ENCODE data around the gene SH3BGRL2. TPM values are rescaled to one million over a fixed set of nuclear protein-coding genes. Genes with fewer than 3 reads are reported as not detected.

Gene SH3BGRL2
- total RNA-seq, 1 experiment from 2014 or later: 5.2 TPM

- DNase-seq (ENCODE audit: low read depth, low spot score) (no peak), ATAC-seq (no peak)
- intact Hi-C loops (cut with micrococcal nuclease): no loop called here
- no peak overlapping the region for H3K4me3 ChIP-seq (replicated peaks in 1 of 2; ENCODE audit: low read depth in 1 of 2, low read length in 2 of 2)
- BruUV-seq (replicated peaks): no TSS peak
- H2AFZ ChIP-seq (ENCODE audit: low read depth, low read length, poor library complexity, severe bottlenecking): no peak overlapping the region
- H3K27ac ChIP-seq (ENCODE audit: low read depth, low read length): no peak overlapping the region
- H3K9me3 ChIP-seq (ENCODE audit: control insufficient read depth in 1 of 2, insufficient read depth in 1 of 2, low read depth in 1 of 2, low read length in 2 of 2): no peaks in the 10 kb centered on the region
- TF ChIP-seq ATF3 (IDR thresholded peaks at IDR 0.05) (no peak), POLR2A (IDR thresholded peaks at IDR 0.05; ENCODE audit: borderline replicate concordance, extremely low read depth, insufficient read depth, insufficient read length) (no peak), ELF1 (IDR thresholded peaks at IDR 0.05; ENCODE audit: borderline replicate concordance, low read depth) (no peak), POLR2AphosphoS5 (IDR thresholded peaks at IDR 0.05; ENCODE audit: low read depth, low read length) (no peak), MAX (IDR thresholded peaks at IDR 0.05) (no peak)
- ChIA-PET RAD21 (ENCODE audit: low non-redundant PET in 1 of 2, low total read pairs in 2 of 2, uncharacterized antibody in 2 of 2, unreplicated experiment in 2 of 2) (no interaction called here), POLR2A (no interaction called here), CTCF (no interaction called here)
- H3K4me1 ChIP-seq (ENCODE audit: control insufficient read depth in 1 of 2, insufficient read depth in 2 of 2, low read length in 2 of 2): peaks cover 14 to 23% of the 10 kb centered on the region in 2 experiments
- no peak overlapping the region for H3K9ac ChIP-seq (ENCODE audit: low read length)
- no peaks in the 10 kb centered on the region for H3K36me3 ChIP-seq (ENCODE audit: control insufficient read depth in 1 of 2, insufficient read depth in 2 of 2, low read length in 2 of 2)
- no peaks in the 10 kb centered on the region for H3K27me3 ChIP-seq (ENCODE audit: insufficient read depth, low read length)
- no peaks in the 10 kb centered on the region for H3K9me2 ChIP-seq (ENCODE audit: insufficient read depth)
- H3K79me2 ChIP-seq (ENCODE audit: insufficient read depth, low read length): no peaks in the 10 kb centered on the region
- no peaks in the 10 kb centered on the region for H4K20me1 ChIP-seq (ENCODE audit: insufficient read depth)
- H3K4me2 ChIP-seq (ENCODE audit: low read length): no peak overlapping the region
Observed at GRCh38 chr6:79668381-79668780, 37.3 kb downstream of the SH3BGRL2 start.

GRCh38 chr6:79669766-79670165 lies 38.6 kb downstream of the SH3BGRL2 start:
- ATAC-seq (no peak), DNase-seq (ENCODE audit: low read depth, low spot score) (no peak)
- RAD21 ChIA-PET (ENCODE audit: low non-redundant PET in 1 of 2, low total read pairs in 2 of 2, uncharacterized antibody in 2 of 2, unreplicated experiment in 2 of 2): no interaction called here
- no peak overlapping the region for H2AFZ ChIP-seq (ENCODE audit: low read depth, low read length, poor library complexity, severe bottlenecking)
- no TSS peak for BruUV-seq (replicated peaks)
- intact Hi-C loops (cut with micrococcal nuclease): no loop called here
- H3K4me2 ChIP-seq (ENCODE audit: low read length): no peak overlapping the region
- no peaks in the 10 kb centered on the region for H3K9me3 ChIP-seq (ENCODE audit: control insufficient read depth in 1 of 2, insufficient read depth in 1 of 2, low read depth in 1 of 2, low read length in 2 of 2)
- no peaks in the 10 kb centered on the region for H3K9me2 ChIP-seq (ENCODE audit: insufficient read depth)
- H3K4me3 ChIP-seq (replicated peaks in 1 of 2; ENCODE audit: low read depth in 1 of 2, low read length in 2 of 2): no peak overlapping the region
- no peak overlapping the region for H3K9ac ChIP-seq (ENCODE audit: low read length)
- no peaks in the 10 kb centered on the region for H3K27me3 ChIP-seq (ENCODE audit: insufficient read depth, low read length)
- no peaks in the 10 kb centered on the region for H3K79me2 ChIP-seq (ENCODE audit: insufficient read depth, low read length)
- no peaks in the 10 kb centered on the region for H4K20me1 ChIP-seq (ENCODE audit: insufficient read depth)
- TF ChIP-seq FOSL1 (IDR thresholded peaks at IDR 0.05; ENCODE audit: low read depth) (no peak), ZBTB33 (IDR thresholded peaks at IDR 0.05; ENCODE audit: extremely low read depth, insufficient replicate concordance, low read length) (no peak)
- CTCF ChIA-PET: no interaction called here
- POLR2A ChIA-PET: no interaction called here
- no peak overlapping the region for H3K27ac ChIP-seq (ENCODE audit: low read depth, low read length)
- H3K36me3 ChIP-seq (ENCODE audit: control insufficient read depth in 1 of 2, insufficient read depth in 2 of 2, low read length in 2 of 2): no peaks in the 10 kb centered on the region
- peaks cover 14 to 23% of the 10 kb centered on the region in 2 experiments for H3K4me1 ChIP-seq (ENCODE audit: control insufficient read depth in 1 of 2, insufficient read depth in 2 of 2, low read length in 2 of 2)

Measured in HCT116 (cell line).